ENCODE data around the gene PCDH12.
"Not testable (repeated sequence)": the region's sequence is repeated elsewhere in the genome, so short reads cannot be mapped to it uniquely, and the experiment has no call there.

PCDH12 gene

GRCh38 chr5:141935538-141935937, 22.5 kb downstream of the PCDH12 start:
- DNase-seq: no peak

- DNase-seq: no peak
Measured at GRCh38 chr5:141934099-141934844, 23.7 kb downstream of the PCDH12 start.

GRCh38 chr5:141933151-141933550, 24.9 kb downstream of the PCDH12 start:
- no peak for DNase-seq

- DNase-seq: no peak
Measured at GRCh38 chr5:141931694-141932093, 26.3 kb downstream of the PCDH12 start.

- no peak for DNase-seq
Measured at GRCh38 chr5:141929398-141930058, 28.5 kb downstream of the PCDH12 start.

GRCh38 chr5:141928051-141928450, 30.0 kb downstream of the PCDH12 start:
- DNase-seq: no peak

- DNase-seq: no peak
Measured at GRCh38 chr5:141926434-141926833, 31.6 kb downstream of the PCDH12 start.

GRCh38 chr5:141923448-141924313, 34.3 kb downstream of the PCDH12 start, which contains the start of gene DELE1:
Gene DELE1 (plus strand): TSS chr5:141923871. CDS start chr5:141923942, 71 bp downstream.
- peak; percentile 67 for DNase-seq

GRCh38 chr5:141922827-141923447, 35.1 kb downstream of the PCDH12 start:
- not testable (repeated sequence) for DNase-seq

- no peak for DNase-seq
Measured at GRCh38 chr5:141920771-141921170, 37.2 kb downstream of the PCDH12 start.

GRCh38 chr5:141919218-141920119, 38.5 kb downstream of the PCDH12 start:
- DNase-seq: no peak

- no peak for DNase-seq
Measured at GRCh38 chr5:141917760-141918159, 40.2 kb downstream of the PCDH12 start.

- no peak for DNase-seq
Measured at GRCh38 chr5:141916522-141916921, 41.5 kb downstream of the PCDH12 start.

GRCh38 chr5:141915881-141916336, 42.1 kb downstream of the PCDH12 start:
- no peak for DNase-seq

GRCh38 chr5:141914797-141915196, 43.2 kb downstream of the PCDH12 start:
- DNase-seq: no peak

- no peak for DNase-seq
Measured at GRCh38 chr5:141914199-141914743, 43.7 kb downstream of the PCDH12 start.

- no peak for DNase-seq
Measured at GRCh38 chr5:141913560-141914198, 44.3 kb downstream of the PCDH12 start.

GRCh38 chr5:141910271-141910673, 47.7 kb downstream of the PCDH12 start:
- DNase-seq: no peak

GRCh38 chr5:141909212-141909611, 48.8 kb downstream of the PCDH12 start:
- DNase-seq: no peak

GRCh38 chr5:141908796-141909195, 49.2 kb downstream of the PCDH12 start:
- DNase-seq: no peak

- DNase-seq: no peak
Measured at GRCh38 chr5:141906972-141907371, 51.0 kb downstream of the PCDH12 start.
